Thyroid gland (tissue), 4 donors: ENCODE results near the gene PLCB4. TPM values are rescaled to one million over a fixed set of nuclear protein-coding genes. Genes with fewer than 3 reads are reported as not detected.

Experiments used
- DNase-seq, 2 donors: peaks; one replicate each; pipeline ENCODE4 v3.0.0-alpha.2; 2019
- H3K27ac ChIP-seq, 3 donors: fragments of 200-600 bp; sonication (generic); 1 replicate in 2 of 3; 2 replicates in 1 of 3; pipeline ENCODE4 v1.5.1; 2016 to 2019; ENCODE audit warnings: mild to moderate bottlenecking in 1 of 3, moderate library complexity in 1 of 3
- H3K27me3 ChIP-seq: fragments of 200-600 bp; sonication (generic); one replicate; pipeline ENCODE4 v1.5.1; 2019
- H3K36me3 ChIP-seq, 2 donors: fragments of 200-600 bp; sonication (generic); one replicate each; pipeline ENCODE4 v1.5.1; 2016 to 2019
- H3K4me1 ChIP-seq, 2 donors: fragments of 200-600 bp; sonication (generic); one replicate each; pipeline ENCODE4 v1.5.1; 2017 to 2019
- H3K4me3 ChIP-seq, 3 donors: fragments of 200-600 bp; sonication (generic); replicated peaks in 1 of 3; 1 replicate in 2 of 3; 2 replicates in 1 of 3; pipeline ENCODE4 v1.5.1; 2016; ENCODE audit warnings: mild to moderate bottlenecking in 1 of 3
- H3K9me3 ChIP-seq: fragments of 200-600 bp; sonication (generic); one replicate; pipeline ENCODE4 v1.5.1; 2017
- CTCF ChIP-seq, 6 experiments: fragments of 200-600 bp in 3 of 6; fragments of 450-650 bp in 3 of 6; sonication (generic) in 3 of 6; IDR thresholded peaks; one replicate each; pipeline ENCODE4 v1.5.1; 2016 to 2019; ENCODE audit warnings: antibody characterized with exemption in 6 of 6, mild to moderate bottlenecking in 2 of 6, inconsistent platforms in 1 of 6, moderate library complexity in 1 of 6
- POLR2A ChIP-seq, 2 donors: fragments of 450-650 bp; IDR thresholded peaks; one replicate each; pipeline ENCODE4 v1.6.1; 2017; ENCODE audit warnings: antibody characterized with exemption in 2 of 2, mild to moderate bottlenecking in 2 of 2, moderate library complexity in 1 of 2
- WGBS, 2 donors: methylation state at CpG; one replicate each; pipeline ENCODE4 v1.1.5; 2017; 5-methylcytosine and 5-hydroxymethylcytosine counted together
- intact Hi-C: fragments of 100-400 bp; cut with DNase I; formaldehyde crosslinking; loops from one replicate; pipeline ENCODE4 v1.15.1; 2023
- total RNA-seq, 4 donors: library from RNA; depleted of rRNA; stranded (reverse); fragments of >200 nt; gene quantifications; one replicate each; pipeline ENCODE4 v1.2.3, GENCODE V29; 2016

Gene PLCB4
- total RNA-seq, 4 donors from 2014 or later = 50.9 to 77.9 (median 67.9) TPM

DNA sequence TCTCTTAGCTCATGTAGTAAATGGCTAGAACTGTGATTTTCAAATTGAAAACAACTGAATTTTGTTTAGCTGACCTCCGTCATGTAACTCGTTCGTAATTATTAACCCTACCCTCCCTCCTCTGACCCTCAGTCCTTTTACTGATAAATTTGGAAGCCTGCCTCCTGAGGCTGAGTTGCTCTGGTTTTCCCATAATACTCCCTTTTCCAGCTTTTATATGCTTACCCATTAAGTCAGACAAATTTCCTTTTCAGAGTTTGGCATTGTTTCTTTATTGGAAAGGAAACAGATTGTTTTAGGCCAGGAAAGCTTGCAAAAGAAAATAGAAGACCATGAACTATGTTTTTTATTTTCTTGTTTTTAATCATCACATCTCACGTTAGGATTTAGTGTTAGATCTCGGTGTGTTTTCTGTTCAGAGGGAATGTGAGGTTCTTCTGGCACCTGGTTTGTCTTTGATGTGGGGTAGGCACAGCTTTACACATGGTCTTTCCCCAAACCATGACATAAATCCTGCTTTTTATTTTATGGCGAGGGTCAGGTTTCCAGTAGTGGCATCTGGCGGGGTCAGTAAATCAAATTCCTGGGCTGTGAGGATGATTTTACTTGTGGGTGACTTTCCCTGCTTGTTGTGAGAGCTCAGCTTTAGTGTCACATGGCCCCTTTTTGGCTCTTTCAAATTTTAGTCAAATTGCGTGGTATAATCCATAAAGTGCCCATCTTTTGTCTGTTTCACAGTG is 24.5 kb downstream of the PLCB4 start:
- Histone ChIP-seq H3K27me3 (no peaks in the 10 kb centered on the region), H3K9me3 (no peaks in the 10 kb centered on the region), H3K4me3 (no peak overlapping the region), H3K4me1 (peaks cover 0 to 4% of the 10 kb centered on the region in 2 donors), H3K27ac (peak overlapping the region in 2 of 3 donors; percentile 12 to 15), H3K36me3 (no peaks in the 10 kb centered on the region)
- no peak for DNase-seq
- TF ChIP-seq CTCF (IDR thresholded peaks at IDR 0.05) = no peak
- no peak for TF ChIP-seq POLR2A (IDR thresholded peaks at IDR 0.05)
- 59 to 67% methylated on average over 8 of the region's 8 CpGs for WGBS, 2 donors
- intact Hi-C loops = no loop called here

- no peak overlapping the region for H3K4me3 ChIP-seq
- DNase-seq = no peak
- H3K27me3 ChIP-seq = no peaks in the 10 kb centered on the region
- intact Hi-C loops = no loop called here
- H3K4me1 ChIP-seq = no peaks in the 10 kb centered on the region
- TF ChIP-seq CTCF (IDR thresholded peaks at IDR 0.05) (peak in 1 of 6 experiments; percentile 5), POLR2A (IDR thresholded peaks at IDR 0.05) (no peak)
- WGBS, 2 donors = 94 to 97% methylated on average over 2 of the region's 2 CpGs
- H3K36me3 ChIP-seq = no peaks in the 10 kb centered on the region
- H3K9me3 ChIP-seq = no peaks in the 10 kb centered on the region
- no peak overlapping the region for H3K27ac ChIP-seq
Observed at GRCh38 chr20:9099372-9099771, 30.5 kb downstream of the PLCB4 start.

DNA sequence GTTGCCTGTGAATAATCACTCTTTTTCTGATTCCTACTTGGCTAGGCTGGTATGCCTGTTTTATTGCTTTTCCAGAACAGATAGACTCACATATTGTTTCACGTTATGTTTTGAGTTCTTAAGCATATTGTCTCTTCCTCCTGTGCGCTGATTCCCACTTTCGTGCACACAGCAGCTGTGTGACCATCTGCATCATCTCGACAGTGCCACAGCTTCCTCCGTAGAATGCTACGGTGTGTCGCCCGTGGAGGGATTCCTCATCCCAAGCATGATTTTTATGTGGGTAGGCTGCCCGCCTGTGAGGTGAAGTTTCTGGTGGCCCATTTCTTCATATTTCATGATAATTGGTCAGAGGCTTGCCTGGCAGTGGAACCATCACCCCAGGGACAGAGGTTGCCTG is 31.8 kb downstream of the PLCB4 start:
- Histone ChIP-seq H3K27me3 (no peaks in the 10 kb centered on the region), H3K4me1 (no peaks in the 10 kb centered on the region), H3K9me3 (no peaks in the 10 kb centered on the region), H3K27ac (no peak overlapping the region), H3K36me3 (no peaks in the 10 kb centered on the region), H3K4me3 (no peak overlapping the region)
- intact Hi-C loops = no loop called here
- WGBS, 2 donors = 96 to 97% methylated on average over 9 of the region's 9 CpGs
- DNase-seq = no peak
- no peak for TF ChIP-seq POLR2A (IDR thresholded peaks at IDR 0.05)
- TF ChIP-seq CTCF (IDR thresholded peaks at IDR 0.05) = no peak

GRCh38 chr20:9102456-9102855 is 33.6 kb downstream of the PLCB4 start:
- Histone ChIP-seq H3K36me3 (no peaks in the 10 kb centered on the region), H3K9me3 (no peaks in the 10 kb centered on the region), H3K4me1 (no peaks in the 10 kb centered on the region), H3K27ac (no peak overlapping the region), H3K4me3 (no peak overlapping the region), H3K27me3 (no peaks in the 10 kb centered on the region)
- DNase-seq = no peak
- TF ChIP-seq POLR2A (IDR thresholded peaks at IDR 0.05) = no peak
- no peak for TF ChIP-seq CTCF (IDR thresholded peaks at IDR 0.05)
- intact Hi-C loops = no loop called here

DNA sequence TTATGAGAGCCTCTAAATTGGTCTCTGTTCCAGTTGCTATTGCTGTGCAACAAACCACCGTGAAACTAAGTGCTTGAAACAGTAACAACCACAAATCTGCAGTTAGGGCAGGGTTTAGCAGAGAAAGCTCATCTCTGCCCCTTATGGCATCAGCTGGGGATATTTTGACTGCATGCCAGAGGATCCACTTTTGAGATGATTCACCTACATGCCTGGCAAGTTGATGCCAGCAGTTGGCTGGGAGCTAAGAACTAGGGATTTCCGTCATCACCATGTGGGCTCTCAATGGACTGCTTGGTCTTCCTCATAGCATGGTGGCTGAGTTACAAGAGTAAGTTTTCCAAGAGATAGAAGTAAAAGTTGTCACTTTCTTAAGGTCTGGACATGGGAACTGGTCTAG is 35.1 kb downstream of the PLCB4 start:
- H3K36me3 ChIP-seq = no peaks in the 10 kb centered on the region
- 97 to 100% methylated on average over 2 of the region's 2 CpGs for WGBS, 2 donors
- H3K27me3 ChIP-seq = no peaks in the 10 kb centered on the region
- TF ChIP-seq POLR2A (IDR thresholded peaks at IDR 0.05) (no peak), CTCF (IDR thresholded peaks at IDR 0.05) (no peak)
- H3K4me3 ChIP-seq = no peak overlapping the region
- H3K27ac ChIP-seq = no peak overlapping the region
- H3K4me1 ChIP-seq = no peaks in the 10 kb centered on the region
- intact Hi-C loops = no loop called here
- no peak for DNase-seq
- H3K9me3 ChIP-seq = no peaks in the 10 kb centered on the region
